Dermis microvascular lymphatic vessel endothelial cell (primary cell): ENCODE data around the gene MINDY2. TPM values are rescaled to one million over a fixed set of nuclear protein-coding genes. Genes with fewer than 3 reads are reported as not detected.
A peak's percentile ranks its signal among the peaks of the same experiment; 100 is the strongest.

Source experiments
- DNase-seq, 2 donors: peaks; one replicate each; pipeline versions ENCODE4 v3.0.0 to v3.0.0-alpha.2; 2010; ENCODE audit warnings: low read depth in 2 of 2
- total RNA-seq: library from RNA; depleted of rRNA; stranded (reverse); fragments of >200 nt; gene quantifications from 2 replicates; pipeline ENCODE4 v1.2.1, GENCODE V29; 2014

Gene MINDY2, protein sequence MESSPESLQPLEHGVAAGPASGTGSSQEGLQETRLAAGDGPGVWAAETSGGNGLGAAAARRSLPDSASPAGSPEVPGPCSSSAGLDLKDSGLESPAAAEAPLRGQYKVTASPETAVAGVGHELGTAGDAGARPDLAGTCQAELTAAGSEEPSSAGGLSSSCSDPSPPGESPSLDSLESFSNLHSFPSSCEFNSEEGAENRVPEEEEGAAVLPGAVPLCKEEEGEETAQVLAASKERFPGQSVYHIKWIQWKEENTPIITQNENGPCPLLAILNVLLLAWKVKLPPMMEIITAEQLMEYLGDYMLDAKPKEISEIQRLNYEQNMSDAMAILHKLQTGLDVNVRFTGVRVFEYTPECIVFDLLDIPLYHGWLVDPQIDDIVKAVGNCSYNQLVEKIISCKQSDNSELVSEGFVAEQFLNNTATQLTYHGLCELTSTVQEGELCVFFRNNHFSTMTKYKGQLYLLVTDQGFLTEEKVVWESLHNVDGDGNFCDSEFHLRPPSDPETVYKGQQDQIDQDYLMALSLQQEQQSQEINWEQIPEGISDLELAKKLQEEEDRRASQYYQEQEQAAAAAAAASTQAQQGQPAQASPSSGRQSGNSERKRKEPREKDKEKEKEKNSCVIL
- 8.7 and 9.2 TPM in 2 replicates for total RNA-seq

DNA sequence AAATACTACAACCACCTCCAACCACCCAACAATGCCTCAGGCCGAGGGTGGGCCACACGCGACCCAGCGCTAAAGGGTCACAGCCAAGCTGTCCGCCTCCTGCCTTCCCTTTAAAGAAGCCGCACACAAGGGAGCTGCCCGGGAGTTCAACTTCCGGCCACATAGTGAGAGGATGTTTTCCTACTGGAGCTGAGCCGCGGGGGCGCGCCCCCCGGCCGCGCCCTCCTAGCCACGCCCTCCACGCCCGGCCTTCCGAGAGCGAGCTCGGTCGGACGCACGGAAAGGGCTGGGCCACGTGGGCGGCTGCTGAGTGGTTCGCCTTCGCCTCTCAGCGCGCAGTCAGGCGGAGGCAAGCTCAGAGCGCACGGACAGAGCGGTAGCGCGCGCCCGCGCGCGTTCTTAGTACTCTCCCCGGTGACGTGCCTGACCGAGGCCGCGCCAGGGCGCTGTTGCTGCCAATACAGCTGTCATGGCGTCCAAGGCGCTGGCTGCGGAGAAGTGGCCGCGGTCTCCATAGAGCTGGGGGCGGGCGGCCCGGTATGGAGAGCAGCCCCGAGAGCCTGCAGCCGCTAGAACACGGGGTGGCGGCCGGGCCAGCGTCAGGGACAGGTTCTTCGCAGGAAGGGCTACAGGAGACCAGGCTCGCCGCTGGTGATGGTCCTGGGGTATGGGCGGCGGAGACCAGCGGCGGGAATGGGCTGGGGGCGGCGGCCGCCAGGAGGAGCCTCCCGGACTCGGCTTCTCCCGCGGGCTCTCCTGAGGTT is at the start of gene MINDY2:
Gene MINDY2 (plus strand): TSS at position 446 of the 764 bp plus-strand sequence. CDS start 94 bp downstream, at position 540.
- peak; percentile 96 to 99 for DNase-seq

DNA sequence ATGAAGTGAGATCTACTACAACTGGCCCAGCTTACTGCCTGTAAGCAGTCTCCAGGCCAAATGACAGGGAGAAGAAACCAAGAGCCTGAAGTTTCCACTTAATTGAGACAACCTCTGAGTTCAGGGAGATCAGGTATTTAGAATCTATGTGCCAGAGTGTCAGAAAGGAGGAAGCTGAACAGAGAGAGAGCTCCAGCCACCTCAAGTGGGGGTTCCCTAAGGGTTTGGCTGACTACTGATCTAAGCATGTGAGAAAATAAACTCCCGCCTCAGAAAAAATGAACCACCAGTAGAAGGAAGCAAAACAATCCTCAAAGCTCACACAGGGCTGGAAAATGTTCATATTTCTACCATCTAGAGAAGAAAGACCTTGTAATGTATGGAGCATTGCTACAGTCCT is 46.6 kb upstream of the MINDY2 start:
- no peak for DNase-seq

DNA sequence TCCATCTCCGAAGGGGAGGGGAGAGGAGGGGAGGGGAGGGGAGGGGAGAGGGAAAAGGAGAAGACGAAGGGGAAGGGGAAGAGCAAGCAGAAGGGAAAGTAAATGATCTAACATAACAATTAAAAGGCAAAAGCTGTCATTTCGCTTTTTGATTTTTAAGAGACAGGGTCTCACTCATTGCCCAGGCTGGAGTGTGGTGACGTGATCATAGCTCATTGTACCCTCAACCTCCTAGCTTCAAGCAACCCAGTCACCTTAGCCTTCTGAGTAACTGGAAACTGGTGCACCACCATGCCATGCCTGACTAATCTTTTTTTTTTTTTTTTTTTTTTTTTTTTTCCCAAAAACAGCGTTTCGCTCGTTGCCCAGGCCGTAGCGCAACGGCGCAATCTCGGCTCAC is 44.2 kb upstream of the MINDY2 start:
- no peak for DNase-seq

DNA sequence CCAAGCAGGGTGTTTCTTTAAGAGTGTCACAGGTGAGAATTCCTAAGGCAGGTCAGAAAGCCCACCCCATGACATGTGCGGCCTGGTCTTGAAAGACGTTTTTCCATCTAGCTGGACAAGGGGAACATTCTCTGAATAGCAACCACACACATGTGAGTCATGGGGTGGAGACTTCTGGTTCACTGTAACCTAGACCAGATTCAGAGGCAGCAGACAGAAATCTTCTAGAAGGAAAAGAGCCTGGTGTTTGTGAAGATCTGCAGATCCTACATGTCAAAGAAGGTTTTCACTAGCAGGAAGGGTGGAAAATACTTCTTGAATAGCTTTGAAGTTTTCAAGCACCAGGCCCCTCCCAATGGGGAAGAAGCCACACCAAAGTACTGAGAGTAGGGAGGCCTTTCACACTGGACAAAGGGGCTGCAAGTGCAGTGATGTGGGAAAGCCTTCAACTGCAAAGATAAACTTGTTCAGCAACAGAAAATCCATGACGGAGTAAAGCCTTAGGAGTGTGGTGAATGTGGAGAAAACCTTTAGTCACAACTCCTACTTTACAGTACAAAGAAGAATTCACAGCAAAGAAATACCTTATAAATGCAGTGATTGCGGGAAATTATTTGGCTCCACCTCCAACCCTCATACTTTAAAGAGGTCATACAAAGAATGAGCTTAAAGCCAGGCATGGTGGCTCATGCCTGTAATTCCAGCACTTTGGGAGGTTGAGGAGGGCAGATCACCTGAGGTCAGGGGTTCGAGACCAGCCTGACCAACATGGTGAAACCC is 39.2 kb upstream of the MINDY2 start:
- DNase-seq = peak in 1 of 2 donors; percentile 39

DNA sequence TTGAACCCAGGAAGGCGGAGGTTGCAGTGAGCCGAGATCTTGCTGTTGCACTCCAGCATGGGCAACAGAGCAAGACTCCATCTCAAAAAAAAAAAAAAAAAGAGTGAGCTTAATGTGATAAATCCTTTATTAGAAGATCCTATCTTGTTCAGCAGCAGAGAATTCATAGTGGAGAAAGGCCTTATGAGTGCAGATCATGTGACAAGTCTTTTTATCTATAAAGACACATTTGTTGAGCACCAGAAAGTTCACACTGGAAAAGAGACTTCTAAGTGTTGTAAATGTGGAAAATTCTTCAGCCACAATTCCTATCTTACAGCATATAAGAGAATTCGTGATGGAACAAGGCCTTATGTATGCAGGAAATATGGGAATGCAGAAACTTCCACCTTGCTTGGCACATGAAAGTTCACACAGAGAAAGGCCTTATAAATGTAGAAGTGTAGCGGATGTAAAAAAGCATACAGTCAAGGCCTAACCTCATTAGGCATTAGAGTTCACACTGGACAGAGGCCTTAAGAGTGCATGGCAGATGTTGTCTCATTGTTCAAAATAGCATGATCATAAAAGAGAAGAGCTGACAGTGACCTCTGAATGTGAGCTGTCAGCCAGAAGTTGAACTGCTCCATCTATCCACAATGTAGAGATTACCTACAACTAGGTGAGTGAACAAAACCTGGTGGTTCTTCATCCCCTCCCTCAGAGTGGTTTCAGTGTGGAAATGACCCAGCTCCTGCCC is 38.3 kb upstream of the MINDY2 start:
- DNase-seq = no peak

DNA sequence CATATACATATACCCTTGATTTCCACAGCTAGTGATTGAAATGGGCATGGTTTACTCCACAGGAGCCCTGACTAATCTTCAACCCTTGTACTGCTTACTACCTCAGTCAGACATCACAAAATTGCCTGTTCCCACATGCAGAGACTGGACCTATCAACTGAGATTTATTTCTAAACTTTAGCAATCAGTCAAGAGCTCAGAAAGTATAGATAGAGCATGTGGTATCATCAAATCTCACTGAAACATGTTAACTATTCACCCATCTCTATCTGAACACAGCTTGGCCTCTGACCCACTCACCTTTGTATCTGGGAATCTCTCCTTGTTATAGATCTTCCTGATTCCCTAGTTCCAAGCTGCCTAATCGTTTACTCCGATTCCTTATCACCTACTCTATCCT is 36.2 kb upstream of the MINDY2 start:
- DNase-seq = no peak

DNA sequence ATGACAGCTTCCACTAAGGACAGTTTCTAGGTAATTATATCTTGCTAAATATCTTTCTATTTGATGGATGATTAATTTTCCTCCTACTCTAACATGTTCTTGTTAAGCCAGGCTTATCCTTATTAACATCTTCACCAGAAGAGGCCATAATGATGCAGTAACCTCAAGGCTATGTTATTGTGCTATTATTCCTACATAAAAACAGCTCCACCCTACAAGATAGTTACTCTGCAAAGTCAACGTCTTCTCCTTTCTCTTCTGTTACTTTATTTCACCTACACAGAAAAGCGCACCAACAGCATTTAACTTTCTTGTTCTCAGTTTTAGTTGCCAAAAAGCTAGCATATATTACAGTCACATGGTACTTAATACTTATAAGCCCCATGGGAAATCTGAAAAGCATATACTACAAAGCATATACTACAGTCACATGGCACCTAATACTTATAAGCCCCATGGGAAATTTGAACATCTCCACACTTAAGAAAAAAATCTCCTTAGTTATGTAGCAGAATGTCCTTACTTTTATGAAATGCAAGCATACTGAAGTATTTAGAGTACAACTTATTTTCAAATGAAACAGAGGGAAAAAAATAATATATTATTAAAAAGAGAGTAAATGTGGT is 35.0 kb upstream of the MINDY2 start:
- DNase-seq = no peak

DNA sequence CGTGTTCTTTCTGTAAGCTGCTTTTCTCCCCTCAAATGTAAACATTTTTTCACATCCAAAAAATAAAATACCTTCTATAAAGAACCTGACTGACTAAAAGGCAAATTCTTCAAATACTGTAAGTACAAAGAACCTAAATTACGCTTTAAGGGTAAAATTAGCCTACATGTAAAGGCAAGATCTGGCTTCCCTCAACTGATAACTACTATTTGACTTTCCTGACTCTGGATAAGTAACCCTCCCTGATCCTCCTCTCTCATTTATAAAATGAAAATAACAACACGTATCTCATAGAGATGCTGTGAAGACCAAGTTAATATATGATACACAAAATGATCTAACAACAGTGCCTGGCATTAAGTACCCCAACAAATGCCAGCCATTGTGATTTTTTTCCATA is 33.8 kb upstream of the MINDY2 start:
- no peak for DNase-seq

DNA sequence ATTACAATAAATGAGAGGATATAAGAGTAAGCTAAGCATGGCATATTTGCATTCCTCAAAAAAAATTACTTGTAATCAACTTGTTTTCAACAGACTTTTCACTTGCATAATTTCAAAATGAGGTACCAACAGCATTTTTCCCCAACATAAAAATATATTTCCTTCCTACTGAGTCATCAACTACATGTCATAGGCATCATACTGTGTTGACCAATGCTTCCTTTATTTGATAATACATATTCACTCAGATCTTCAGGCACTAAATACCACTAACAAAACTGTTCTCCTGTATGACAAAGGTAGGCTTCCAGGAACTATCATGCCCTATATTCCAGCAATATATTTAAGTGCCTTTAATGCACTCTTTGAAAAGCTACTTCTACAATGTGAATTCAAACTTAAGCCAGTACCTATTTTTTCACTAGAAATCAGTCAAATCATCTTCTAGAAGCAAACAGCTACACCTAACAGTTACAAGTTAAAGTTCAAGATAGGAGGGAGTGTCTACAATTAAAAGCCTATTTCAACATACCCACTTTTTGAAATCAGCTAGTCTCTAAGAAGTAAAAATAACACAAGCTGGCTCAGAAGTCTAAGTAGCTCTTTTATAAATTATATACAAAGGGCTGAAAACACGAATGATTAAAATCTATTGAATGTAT is 32.9 kb upstream of the MINDY2 start:
- peak; percentile 50 to 63 for DNase-seq

DNA sequence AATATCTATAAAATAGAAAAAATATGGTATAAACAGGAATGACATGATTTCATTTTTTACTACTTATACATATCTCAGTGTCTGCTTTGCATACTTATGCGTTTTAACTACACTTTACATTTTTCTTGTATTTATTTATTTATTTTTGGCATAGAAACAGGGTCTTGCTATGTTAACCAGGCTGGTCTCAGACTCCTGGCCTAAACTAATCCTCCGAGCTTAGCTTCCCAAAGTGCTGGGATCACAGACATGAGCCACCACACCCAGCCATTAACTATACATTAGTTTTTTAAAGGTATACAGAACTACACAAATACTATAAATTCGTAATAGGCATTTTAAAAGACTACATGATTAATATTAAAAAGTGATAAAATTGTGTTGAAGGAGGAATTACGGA is 30.7 kb upstream of the MINDY2 start:
- DNase-seq = no peak

DNA sequence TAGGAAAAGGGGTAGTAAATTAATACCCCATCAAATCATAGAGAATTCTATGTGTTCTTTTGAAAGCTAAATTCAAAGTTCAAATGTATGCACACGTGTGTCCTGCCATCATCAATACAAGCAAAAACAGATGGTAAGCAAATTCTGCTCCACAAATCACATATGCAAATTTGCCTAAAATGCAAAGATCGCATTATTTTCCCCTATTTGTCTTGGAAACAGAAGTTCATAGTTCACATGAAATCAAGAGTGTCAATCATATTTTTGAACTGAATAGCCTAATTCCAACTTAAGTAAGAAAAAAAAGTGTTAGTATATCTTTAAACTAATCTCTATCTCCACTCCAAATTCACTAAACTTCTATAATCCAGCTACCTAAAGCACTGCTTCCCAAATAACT is 30.1 kb upstream of the MINDY2 start:
- DNase-seq = no peak

DNA sequence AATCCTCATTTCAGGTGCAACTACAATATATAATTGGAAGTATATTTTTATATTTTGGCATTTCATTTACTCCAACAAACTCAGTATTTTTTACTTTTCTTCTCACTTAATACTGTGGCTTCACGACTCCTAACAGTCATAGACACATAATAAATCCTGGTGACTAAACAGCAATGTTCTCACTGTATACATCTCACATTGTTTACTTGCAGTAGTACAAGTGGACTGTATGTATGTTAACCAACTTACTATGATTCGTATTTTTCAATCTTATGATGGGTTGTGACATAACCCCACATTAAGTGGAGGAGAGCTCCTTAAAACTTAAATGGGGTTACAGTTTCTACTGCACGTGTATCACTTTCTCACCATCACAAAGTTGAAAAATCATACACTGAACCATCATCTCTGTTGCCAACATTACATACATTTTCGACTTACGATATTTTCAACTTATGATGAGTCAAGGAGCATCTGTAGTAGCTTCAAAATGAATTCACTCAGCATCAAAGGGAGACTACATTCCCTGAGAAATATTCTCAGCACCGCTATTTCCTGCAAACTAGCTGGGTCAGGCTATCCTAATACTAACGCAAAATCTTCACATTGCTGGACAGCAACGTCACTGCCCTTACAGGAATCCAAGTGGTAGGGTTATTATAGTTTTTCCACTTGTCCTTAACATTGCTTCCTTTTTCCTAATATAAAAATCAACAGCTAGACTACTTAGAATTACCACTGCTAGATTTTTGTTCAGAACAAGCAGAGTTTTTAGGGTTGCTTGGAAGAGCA is 28.9 kb upstream of the MINDY2 start:
- DNase-seq = peak; percentile 42 to 82

DNA sequence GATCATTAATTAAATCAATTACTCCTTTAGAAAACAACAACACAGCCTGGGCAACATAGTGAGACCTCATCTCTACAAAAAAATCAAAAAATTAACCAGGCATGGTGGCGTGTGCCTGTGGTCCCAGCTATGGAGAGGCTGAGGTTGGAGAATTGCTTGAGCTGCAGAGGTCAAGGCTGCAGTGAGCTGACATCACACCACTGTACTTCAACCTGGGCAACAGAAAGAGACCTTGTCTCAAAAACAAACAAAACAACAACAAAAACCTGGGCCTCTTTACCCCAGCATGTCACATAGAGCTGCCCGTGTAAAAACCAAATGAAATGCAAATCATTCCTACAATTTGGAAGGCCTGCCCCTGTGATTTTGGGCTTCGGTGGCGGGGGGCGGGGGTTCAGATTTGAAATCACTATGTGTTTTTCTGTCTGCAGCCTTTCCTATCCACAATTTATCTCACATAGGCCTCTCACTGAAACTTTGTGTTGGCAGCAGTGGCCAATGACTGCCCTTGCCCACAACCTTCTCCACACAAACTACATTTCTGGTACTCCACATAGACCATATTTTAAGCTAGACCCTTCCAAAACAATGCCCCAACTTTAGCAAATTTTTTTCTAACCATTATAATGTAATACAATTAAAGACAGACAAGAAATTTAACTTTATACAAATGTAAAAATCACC is 28.1 kb upstream of the MINDY2 start:
- no peak for DNase-seq

DNA sequence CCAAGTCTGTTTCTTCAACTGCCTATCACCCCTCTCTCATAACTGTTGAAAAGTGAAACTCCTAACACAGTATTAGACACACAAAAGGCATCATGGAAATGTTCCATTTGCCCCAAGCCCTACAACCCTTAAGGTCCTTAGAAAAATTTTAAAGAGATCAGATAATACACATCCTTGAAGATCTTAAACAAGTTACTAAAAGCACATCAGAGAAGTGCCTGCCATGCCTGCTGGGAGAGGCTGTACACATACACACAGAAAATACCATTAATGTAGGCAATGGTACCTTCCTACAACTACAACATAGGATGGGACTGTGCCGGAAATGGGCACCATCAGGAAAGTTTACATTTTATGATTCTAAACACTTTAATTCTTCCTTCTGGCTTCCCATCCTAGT is 24.9 kb upstream of the MINDY2 start:
- DNase-seq = no peak

DNA sequence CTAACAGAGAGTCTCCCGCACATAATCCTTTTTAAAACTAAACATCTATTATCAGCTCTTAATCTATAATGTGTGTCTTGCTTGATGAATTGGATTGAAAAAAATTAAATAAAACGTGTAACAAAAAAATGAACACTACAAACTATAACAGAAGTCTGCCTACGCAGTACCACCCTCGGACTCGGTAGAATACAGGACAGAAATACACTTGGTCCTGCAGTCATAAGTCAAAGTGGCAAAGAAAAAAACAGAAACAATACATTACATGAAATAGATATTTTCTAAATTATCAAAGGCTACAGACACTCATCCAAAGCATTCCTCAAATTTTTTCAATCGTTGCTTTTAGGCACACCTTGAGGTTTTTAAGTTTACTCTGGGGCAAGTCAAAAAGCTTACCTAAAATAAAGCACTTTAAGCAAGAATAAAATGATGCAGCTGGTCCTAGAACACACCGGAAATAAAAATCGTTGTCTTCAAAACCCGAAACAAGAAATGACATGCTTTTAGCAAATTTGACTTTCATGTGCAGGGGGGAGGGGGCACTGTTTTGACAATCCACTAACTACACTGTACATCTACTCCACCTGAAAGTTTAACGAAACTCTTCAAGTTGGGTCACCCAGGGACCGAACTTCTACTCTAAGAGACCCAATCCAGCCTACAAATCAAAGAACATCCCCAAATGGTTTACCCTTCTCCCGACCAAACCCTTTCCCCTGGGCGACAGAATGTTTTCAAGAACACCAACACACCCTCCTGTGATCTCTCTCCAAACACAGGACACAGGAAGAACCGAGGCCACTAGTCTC is 22.9 kb upstream of the MINDY2 start:
- DNase-seq = no peak

DNA sequence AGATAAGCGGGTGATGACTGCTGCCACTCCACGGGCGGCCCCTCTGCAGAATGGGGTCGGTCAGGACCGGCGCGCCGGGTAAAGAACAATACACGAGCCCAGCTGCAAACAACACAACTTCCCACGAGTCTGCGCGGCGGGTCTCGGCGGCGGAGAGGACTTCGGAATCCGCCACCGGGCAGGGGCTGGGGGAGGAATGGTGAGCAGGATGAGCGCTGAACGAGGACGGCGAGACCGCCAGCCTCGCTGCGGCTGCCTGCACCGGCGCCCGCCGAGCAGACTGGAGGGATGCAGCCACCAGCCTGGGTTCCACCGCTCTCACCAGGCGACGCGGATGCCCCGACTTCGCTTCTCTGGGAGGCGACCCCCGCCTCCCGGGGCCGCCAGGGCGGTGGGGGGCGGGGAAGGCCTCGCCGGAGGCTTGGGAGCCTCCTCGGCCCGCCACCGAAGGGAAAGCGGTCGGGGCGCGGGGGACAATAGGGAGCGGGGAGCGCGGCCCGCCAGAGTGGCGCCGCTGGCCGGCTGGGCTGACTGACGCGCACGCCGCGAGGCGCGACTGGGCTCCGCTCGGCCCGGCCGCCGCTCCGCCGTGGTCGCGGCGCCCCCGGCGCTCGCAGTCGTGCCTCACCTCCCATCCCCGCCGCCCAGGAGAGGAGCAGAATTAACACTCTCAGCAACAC is 22.1 kb upstream of the MINDY2 start:
- DNase-seq = peak in 1 of 2 donors; percentile 61
